ENCODE measurements around the gene RPA3. TPM values are rescaled to one million over a fixed set of nuclear protein-coding genes. Genes with fewer than 3 reads are reported as not detected.

RPA3 gene
- total and polyA plus RNA-seq, 9 of the 15 experiments (the other 6 are each of a cell fraction or from before 2014, with no cell fraction given): 68.5 to 265 (median 125) TPM

GRCh38 chr7:7737674-7738073, 19.3 kb upstream of the RPA3 start:
- Histone ChIP-seq H4K20me1 (replicated peaks; ENCODE audit: control insufficient read depth, insufficient read depth, low read length) (no peaks in the 10 kb centered on the region), H3K9me3 (replicated peaks; ENCODE audit: control insufficient read depth, insufficient read depth, low read depth, low read length) (no peaks in the 10 kb centered on the region), H3K79me2 (ENCODE audit: control insufficient read depth, insufficient read depth, low read length) (no peaks in the 10 kb centered on the region), H3K4me2 (ENCODE audit: insufficient read depth, low read length) (no peak overlapping the region), H3K27ac (ENCODE audit: extremely low read depth, low read depth, low read length) (no peak overlapping the region), H3K9ac (ENCODE audit: insufficient read depth in 1 of 2, low read depth in 2 of 2, low read length in 2 of 2) (no peak overlapping the region), H3K27me3 (ENCODE audit: control insufficient read depth in 2 of 2, insufficient read depth in 2 of 2, low read length in 2 of 2) (no peaks in the 10 kb centered on the region), H3K4me1 (replicated peaks in 1 of 2; ENCODE audit: control insufficient read depth in 2 of 2, insufficient read depth in 2 of 2, low read length in 2 of 2) (no peaks in the 10 kb centered on the region), H3K9me1 (ENCODE audit: control insufficient read depth, insufficient read depth, low read length) (no peaks in the 10 kb centered on the region), H3K36me3 (ENCODE audit: control insufficient read depth, insufficient read depth, low read length) (no peaks in the 10 kb centered on the region), H3K4me3 (no peak overlapping the region), H2AFZ (ENCODE audit: low read depth, low read length) (no peak overlapping the region)
- in situ Hi-C loops (cut with MboI) (no loop called here), intact Hi-C loops (cut with micrococcal nuclease) (no loop called here)
- no TSS peak for BruUV-seq (replicated peaks)
- DNase-seq (ENCODE audit: extremely low read depth in 1 of 4, low spot score in 3 of 4) (no peak), ATAC-seq (no peak), FAIRE-seq (no peak)
- ChIA-PET CTCF (ENCODE audit: low intra/inter-chr PET ratio) (no interaction called here), POLR2A (interaction anchor here (0.9 kb wide), 1 partner anchor 8 kb away, joined by 3 read pairs; no protein-coding TSS in a partner anchor)
- no peak for TF ChIP-seq ZNF3 (CRISPR knock-in tag; IDR thresholded peaks at IDR 0.05)
- TF ChIP-seq RUNX1 (IDR thresholded peaks at IDR 0.05; ENCODE audit: low read depth): no peak
- TF ChIP-seq SREBF2 (CRISPR knock-in tag; IDR thresholded peaks at IDR 0.05): no peak
- no peak for TF ChIP-seq ZNF280A (IDR thresholded peaks at IDR 0.05; ENCODE audit: low read depth, partially characterized antibody)
- TF ChIP-seq MCM5 (IDR thresholded peaks at IDR 0.05; ENCODE audit: low read depth): no peak
- no peak for TF ChIP-seq CREB5 (CRISPR knock-in tag; IDR thresholded peaks at IDR 0.05)
- TF ChIP-seq ILF3 (IDR thresholded peaks at IDR 0.05; ENCODE audit: borderline replicate concordance): no peak
- no peak for TF ChIP-seq ZNF644 (tag; IDR thresholded peaks at IDR 0.05; ENCODE audit: low read depth)
- TF ChIP-seq RCOR1 (IDR thresholded peaks at IDR 0.05; ENCODE audit: borderline replicate concordance in 1 of 2, low read depth in 2 of 2, low read length in 2 of 2): no peak
- no peak for TF ChIP-seq NFIX (CRISPR knock-in tag; IDR thresholded peaks at IDR 0.05; ENCODE audit: low read depth)
- TF ChIP-seq CUX1 (CRISPR knock-in tag; IDR thresholded peaks at IDR 0.05): no peak
- no peak for TF ChIP-seq SIRT6 (IDR thresholded peaks at IDR 0.05; ENCODE audit: low read depth, low read length)
- TF ChIP-seq UBTF (IDR thresholded peaks at IDR 0.05; ENCODE audit: borderline replicate concordance in 1 of 2, low read depth in 2 of 2, low read length in 2 of 2): no peak
